Ishikawa (cell line): Measurements from ENCODE around the gene CAMK1D.

ENCODE experiments used
- CREB1 ChIP-seq: IDR thresholded peaks from 2 replicates; pipeline ENCODE4 v1.6.1; 2012; ENCODE audit warnings: low read depth
- EGR1 ChIP-seq: IDR thresholded peaks from 2 replicates; pipeline ENCODE4 v1.6.1; 2012
- EP300 ChIP-seq: IDR thresholded peaks from 2 replicates; pipeline ENCODE4 v1.6.1; 2012; ENCODE audit warnings: borderline replicate concordance
- FOXM1 ChIP-seq: IDR thresholded peaks from 2 replicates; pipeline ENCODE4 v1.6.1; 2012; ENCODE audit warnings: low read depth, borderline replicate concordance
- RAD21 ChIP-seq: IDR thresholded peaks from 2 replicates; pipeline ENCODE4 v1.6.1; 2012; ENCODE audit warnings: low read depth
- TAF1 ChIP-seq: IDR thresholded peaks from 2 replicates; pipeline ENCODE4 v1.6.1; 2012; ENCODE audit warnings: low read depth, mild to moderate bottlenecking
- YY1 ChIP-seq: IDR thresholded peaks from 2 replicates; pipeline ENCODE4 v1.6.1; 2012; ENCODE audit warnings: low read depth
- TF ChIP-seq, protein P1 (sequence below): IDR thresholded peaks from 2 replicates; pipeline ENCODE4 v1.6.1; 2012
- TF ChIP-seq, protein P2 (sequence below): IDR thresholded peaks from 2 replicates; pipeline ENCODE4 v1.6.1; 2012; ENCODE audit warnings: low read depth, mild to moderate bottlenecking

DNA sequence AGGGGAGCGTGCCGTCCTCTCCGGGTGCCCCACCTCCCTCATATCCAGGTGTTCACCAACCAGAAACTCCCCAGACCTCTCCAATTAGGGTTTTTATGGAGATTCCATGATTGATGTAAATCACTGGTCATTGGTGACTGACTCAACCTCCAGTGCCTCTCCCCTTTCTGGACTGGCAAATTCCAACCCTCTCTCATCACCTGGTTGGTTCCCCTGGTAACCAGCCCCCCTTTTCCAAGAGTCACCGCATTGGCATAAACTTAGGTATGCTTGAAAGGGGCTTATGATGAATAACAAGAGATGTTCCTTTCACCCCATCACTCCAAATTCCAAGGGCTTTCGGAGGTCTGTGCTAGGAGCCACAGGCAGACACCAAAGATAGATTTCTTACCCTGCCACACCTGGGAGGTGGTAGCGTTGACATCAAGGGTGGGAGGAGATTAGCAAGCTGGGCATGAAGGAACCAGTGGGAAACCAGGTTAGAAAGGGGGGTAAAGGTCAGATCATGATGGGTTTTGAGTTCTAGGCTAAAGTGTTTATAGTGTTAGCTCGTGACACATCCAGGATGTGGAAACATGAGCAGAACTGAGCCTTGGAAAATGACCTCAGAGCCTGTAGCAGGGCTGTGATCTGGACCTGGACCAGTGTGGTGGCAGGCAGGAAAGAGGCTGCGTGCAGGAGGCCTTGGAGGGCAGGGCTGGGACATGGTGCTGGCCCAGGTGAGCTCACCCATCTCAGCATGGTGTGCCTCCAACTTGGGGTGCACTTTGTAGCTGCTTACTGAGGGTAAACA lies 45.1 kb downstream of the CAMK1D start:
- TF ChIP-seq YY1: no peak
- TF ChIP-seq EP300: no peak
- TF ChIP-seq CREB1: no peak
- no peak for TF ChIP-seq FOXM1
- no peak for TF ChIP-seq RAD21
- TF ChIP-seq, protein P1, sequence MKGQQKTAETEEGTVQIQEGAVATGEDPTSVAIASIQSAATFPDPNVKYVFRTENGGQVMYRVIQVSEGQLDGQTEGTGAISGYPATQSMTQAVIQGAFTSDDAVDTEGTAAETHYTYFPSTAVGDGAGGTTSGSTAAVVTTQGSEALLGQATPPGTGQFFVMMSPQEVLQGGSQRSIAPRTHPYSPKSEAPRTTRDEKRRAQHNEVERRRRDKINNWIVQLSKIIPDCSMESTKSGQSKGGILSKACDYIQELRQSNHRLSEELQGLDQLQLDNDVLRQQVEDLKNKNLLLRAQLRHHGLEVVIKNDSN: no peak
- TF ChIP-seq EGR1: no peak
- no peak for TF ChIP-seq TAF1
- TF ChIP-seq, protein P2, sequence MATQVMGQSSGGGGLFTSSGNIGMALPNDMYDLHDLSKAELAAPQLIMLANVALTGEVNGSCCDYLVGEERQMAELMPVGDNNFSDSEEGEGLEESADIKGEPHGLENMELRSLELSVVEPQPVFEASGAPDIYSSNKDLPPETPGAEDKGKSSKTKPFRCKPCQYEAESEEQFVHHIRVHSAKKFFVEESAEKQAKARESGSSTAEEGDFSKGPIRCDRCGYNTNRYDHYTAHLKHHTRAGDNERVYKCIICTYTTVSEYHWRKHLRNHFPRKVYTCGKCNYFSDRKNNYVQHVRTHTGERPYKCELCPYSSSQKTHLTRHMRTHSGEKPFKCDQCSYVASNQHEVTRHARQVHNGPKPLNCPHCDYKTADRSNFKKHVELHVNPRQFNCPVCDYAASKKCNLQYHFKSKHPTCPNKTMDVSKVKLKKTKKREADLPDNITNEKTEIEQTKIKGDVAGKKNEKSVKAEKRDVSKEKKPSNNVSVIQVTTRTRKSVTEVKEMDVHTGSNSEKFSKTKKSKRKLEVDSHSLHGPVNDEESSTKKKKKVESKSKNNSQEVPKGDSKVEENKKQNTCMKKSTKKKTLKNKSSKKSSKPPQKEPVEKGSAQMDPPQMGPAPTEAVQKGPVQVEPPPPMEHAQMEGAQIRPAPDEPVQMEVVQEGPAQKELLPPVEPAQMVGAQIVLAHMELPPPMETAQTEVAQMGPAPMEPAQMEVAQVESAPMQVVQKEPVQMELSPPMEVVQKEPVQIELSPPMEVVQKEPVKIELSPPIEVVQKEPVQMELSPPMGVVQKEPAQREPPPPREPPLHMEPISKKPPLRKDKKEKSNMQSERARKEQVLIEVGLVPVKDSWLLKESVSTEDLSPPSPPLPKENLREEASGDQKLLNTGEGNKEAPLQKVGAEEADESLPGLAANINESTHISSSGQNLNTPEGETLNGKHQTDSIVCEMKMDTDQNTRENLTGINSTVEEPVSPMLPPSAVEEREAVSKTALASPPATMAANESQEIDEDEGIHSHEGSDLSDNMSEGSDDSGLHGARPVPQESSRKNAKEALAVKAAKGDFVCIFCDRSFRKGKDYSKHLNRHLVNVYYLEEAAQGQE: no peak
